ENCODE data around the gene KCNA1.
"Not testable (repeated sequence)": the region's sequence is repeated elsewhere in the genome, so short reads cannot be mapped to it uniquely, and the experiment has no call there.

The KCNA1 gene

DNA sequence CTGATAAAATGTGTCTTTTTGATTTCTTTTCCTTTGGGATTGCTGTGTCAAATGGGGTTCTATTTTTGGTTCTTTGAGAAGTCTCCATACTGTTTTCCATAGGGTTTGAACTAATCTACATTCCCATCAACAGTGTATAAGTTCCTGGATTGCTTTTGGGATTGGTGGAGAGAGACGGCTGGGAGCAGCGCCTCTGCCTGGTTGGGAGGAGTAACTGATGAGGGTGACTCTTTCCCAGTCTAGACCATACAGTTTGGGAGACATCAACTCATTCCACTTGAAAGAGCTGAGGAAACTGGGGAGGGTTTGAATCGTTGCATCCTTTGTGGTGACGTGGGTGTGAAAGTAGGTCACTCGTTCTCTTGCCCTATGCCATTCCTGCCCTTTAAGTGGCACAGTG, 42.3 kb upstream of the KCNA1 start:
- DNase-seq (ENCODE audit: low spot score): no peak
- H3K27ac ChIP-seq: no peak overlapping the region
- ChIA-PET POLR2A (ENCODE audit: low non-redundant PET) (no interaction called here), CTCF (no interaction called here)
- TF ChIP-seq, protein P1, sequence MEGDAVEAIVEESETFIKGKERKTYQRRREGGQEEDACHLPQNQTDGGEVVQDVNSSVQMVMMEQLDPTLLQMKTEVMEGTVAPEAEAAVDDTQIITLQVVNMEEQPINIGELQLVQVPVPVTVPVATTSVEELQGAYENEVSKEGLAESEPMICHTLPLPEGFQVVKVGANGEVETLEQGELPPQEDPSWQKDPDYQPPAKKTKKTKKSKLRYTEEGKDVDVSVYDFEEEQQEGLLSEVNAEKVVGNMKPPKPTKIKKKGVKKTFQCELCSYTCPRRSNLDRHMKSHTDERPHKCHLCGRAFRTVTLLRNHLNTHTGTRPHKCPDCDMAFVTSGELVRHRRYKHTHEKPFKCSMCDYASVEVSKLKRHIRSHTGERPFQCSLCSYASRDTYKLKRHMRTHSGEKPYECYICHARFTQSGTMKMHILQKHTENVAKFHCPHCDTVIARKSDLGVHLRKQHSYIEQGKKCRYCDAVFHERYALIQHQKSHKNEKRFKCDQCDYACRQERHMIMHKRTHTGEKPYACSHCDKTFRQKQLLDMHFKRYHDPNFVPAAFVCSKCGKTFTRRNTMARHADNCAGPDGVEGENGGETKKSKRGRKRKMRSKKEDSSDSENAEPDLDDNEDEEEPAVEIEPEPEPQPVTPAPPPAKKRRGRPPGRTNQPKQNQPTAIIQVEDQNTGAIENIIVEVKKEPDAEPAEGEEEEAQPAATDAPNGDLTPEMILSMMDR (conservative IDR thresholded peaks at IDR 0.05; ENCODE audit: low read depth): no peak

DNA sequence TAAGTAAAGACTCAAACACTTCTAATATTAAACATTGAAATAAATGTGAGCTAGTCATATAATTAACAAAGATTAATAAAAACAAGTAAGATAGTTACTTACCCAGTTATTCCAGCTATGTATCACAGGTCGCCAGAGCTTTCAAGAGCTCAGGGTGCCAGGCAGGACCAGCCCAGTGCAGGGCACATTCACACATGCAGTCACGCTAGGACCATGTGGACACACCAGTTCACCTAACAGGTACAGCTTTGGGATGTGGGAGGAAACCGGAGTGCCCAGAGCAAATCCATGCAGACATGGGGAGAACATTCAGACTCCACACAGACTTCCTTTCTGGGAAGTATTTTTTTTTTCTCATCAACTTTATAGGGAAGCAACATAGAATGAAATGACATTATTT, 39.3 kb upstream of the KCNA1 start:
- ChIA-PET CTCF (interaction anchor here (0.8 to 1.4 kb wide), 4 partner anchors 13 to 151 kb away, joined by 3 to 6 read pairs (median 3); no protein-coding TSS in a partner anchor), POLR2A (ENCODE audit: low non-redundant PET) (no interaction called here)
- no peak overlapping the region for H3K27ac ChIP-seq
- no peak for DNase-seq (ENCODE audit: low spot score)
- TF ChIP-seq, protein P1 (conservative IDR thresholded peaks at IDR 0.05; ENCODE audit: low read depth): no peak

DNA sequence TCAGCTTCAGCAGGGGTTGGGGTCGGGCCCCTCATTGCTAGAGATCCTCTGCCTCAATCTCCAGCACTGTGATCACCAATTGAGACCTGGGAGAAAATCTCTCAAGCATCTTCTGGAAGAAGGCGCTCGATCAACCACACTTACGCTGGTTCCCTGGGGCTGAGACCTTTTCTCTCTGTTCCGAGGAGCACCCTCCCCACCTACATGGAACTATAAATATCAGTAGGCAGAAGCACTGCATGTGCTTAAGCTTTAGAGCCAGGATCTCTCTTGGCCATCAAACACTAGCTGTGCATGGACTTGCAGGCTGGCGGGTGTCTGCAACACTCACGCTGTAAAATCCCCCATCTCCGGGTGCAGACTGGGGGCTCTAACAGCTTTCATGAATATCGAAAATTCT, 38.2 kb upstream of the KCNA1 start:
- CTCF ChIA-PET: interaction anchor here (0.6 kb wide), 1 partner anchor 329 kb away, joined by 4 read pairs; no protein-coding TSS in a partner anchor
- DNase-seq (ENCODE audit: low spot score): no peak
- POLR2A ChIA-PET (ENCODE audit: low non-redundant PET): no interaction called here
- no peak overlapping the region for H3K27ac ChIP-seq
- TF ChIP-seq, protein P1 (conservative IDR thresholded peaks at IDR 0.05; ENCODE audit: low read depth): no peak

DNA sequence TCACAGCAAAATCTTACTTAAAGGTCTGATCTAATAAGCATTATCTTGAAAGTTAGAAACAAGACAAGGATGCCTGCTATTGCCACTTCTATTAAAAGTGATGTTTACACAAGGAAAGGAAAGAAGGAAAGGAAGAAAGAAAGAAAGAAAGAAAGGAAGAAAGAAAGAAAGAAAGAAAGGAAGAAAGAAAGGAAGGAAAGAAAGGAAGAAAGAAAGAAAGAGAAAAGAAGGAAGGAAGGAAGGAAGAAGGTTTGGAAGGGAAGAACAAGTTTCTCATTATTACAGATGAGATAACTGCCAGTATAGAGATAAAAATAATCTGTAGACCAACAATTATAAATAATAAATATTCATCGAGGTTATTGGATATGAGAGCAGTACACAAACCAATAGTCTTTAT, 35.8 kb upstream of the KCNA1 start:
- ChIA-PET CTCF (no interaction called here), POLR2A (ENCODE audit: low non-redundant PET) (no interaction called here)
- no peak overlapping the region for H3K27ac ChIP-seq
- TF ChIP-seq, protein P1 (conservative IDR thresholded peaks at IDR 0.05; ENCODE audit: low read depth): no peak
- DNase-seq (ENCODE audit: low spot score): no peak

DNA sequence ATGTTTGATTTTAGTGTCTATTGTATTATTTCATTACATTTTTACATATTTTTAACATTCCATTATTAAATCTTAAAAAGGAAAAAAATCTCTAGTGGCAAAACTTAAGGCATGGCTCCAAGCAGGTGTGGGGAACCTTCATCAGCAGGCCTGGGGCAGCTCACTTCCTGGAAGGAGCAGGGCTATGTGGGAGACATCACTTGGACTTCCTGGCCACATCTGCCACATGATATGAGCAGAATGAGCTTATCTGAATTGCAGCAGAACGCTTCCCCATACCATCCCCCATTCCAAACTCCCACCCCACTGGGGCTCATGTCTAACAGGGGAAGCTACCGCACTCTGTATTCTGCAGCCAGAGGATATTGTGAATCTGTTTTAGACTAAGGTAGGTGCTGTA, 35.0 kb upstream of the KCNA1 start:
- H3K27ac ChIP-seq: no peak overlapping the region
- CTCF ChIA-PET: interaction anchor here (1.1 kb wide), 2 partner anchors 17 to 19 kb away, joined by 4 to 5 read pairs; no protein-coding TSS in a partner anchor
- POLR2A ChIA-PET (ENCODE audit: low non-redundant PET): no interaction called here
- no peak for DNase-seq (ENCODE audit: low spot score)
- TF ChIP-seq, protein P1 (conservative IDR thresholded peaks at IDR 0.05; ENCODE audit: low read depth): no peak

DNA sequence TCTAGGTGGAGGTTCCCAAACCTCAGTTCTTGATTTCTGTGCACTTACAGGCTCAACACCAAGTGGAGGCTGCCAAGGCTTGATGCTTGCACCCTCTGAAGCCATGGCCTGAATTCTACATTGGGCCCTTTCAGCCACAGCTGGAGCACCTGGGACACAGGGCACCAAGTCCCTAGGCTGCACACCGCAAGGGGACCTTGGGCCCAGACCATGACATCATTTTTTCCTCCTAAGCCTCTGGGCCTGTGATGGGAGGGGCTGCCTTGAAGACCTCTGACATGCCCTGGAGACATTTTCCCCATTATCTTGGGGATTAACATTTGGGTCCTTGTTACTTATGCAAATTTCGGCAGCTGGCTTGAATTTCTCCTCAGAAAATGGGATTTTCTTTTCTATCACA, 30.2 kb upstream of the KCNA1 start:
- CTCF ChIA-PET; H3K27ac ChIP-seq; POLR2A ChIA-PET (ENCODE audit: low non-redundant PET); DNase-seq (ENCODE audit: low spot score): not testable (repeated sequence)

DNA sequence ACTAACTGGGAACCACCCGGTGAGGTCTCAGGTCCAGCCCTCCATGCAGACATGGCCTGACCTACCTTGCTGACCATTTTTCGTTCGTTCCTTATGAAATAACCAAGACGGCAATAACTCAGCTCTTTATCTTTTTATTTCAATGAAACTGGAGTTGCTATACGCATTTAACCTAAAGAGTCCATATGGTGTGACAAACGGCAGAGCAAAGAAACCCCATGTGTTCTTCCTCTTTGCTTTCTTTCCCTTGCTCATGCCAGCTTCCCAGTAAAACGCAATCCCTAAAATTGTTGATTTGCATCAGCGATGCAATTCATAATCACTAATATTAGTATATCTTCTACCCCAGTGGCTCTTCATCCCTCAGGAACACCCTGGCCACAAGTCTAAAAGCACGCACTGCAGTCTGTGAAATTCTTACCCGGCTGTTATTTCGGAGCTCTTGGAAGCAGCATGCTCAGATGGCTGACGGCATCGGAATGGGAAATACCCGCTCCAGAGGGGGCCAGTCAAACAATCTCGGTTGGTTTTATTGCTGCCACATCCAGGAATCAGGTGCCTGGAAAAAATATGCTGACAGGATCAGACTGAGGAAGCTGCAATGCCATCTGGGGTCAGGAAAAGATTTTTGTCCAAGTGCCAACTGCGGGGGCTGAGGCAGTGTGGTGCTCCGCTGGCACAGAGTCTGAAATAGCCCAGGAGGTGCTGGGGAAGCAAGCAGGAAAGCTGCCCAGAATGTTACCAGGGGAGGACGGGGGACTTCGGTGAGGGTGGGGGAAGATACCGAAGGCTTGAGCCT, 28.2 kb upstream of the KCNA1 start:
- ChIA-PET POLR2A (ENCODE audit: low non-redundant PET) (no interaction called here), CTCF (interaction anchor here (0.6 to 0.9 kb wide), 3 partner anchors 26 to 783 kb away, joined by 3 read pairs; no protein-coding TSS in a partner anchor)
- H3K27ac ChIP-seq: no peak overlapping the region
- DNase-seq (ENCODE audit: low spot score): no peak
- TF ChIP-seq, protein P1 (conservative IDR thresholded peaks at IDR 0.05; ENCODE audit: low read depth): no peak

Measured in RWPE1 (cell line).